HEK293 (cell line): ENCODE data around the gene DOCK9.

Experiments
- CTCF ChIA-PET: fragments of 350-600 bp; formaldehyde crosslinking; extraction: SDS; loops from one replicate; lab custom pipeline; 2021; ENCODE audit warnings: antibody characterized with exemption; lab: Yijun Ruan, JAX
- POLR2A ChIA-PET: fragments of 300-600 bp; formaldehyde crosslinking; extraction: SDS; loops from one replicate; lab custom pipeline; 2020; ENCODE audit warnings: antibody characterized with exemption, inconsistent platforms; lab: Yijun Ruan, JAX
- H3K27ac ChIP-seq: fragments of 200-500 bp; sonication (Bioruptor generic); 2 replicates; pipeline ENCODE4 v1.5.1; 2014; ENCODE audit warnings: low read depth, low read length, control low read depth, inconsistent platforms; ENCODE audit errors: extremely low read depth
- H3K36me3 ChIP-seq, 2 experiments: fragments of 200-500 bp in 1 of 2; sonication (Bioruptor generic) in 1 of 2; 1 replicate in 1 of 2; 2 replicates in 1 of 2; pipeline ENCODE4 v1.5.1; 2014 to 2017; ENCODE audit warnings: inconsistent platforms in 2 of 2, low read length in 2 of 2; ENCODE audit not compliant: control insufficient read depth in 2 of 2, insufficient read depth in 1 of 2
- H3K4me1 ChIP-seq: fragments of 200-500 bp; sonication (Bioruptor generic); 2 replicates; pipeline ENCODE4 v1.5.1; 2014; ENCODE audit warnings: mild to moderate bottlenecking, low read length, inconsistent platforms; ENCODE audit not compliant: control insufficient read depth, insufficient read depth
- H3K4me3 ChIP-seq: 2 replicates; pipeline ENCODE4 v1.5.1; 2011; ENCODE audit warnings: low read depth, mild to moderate bottlenecking, control low read depth, low read length, moderate library complexity
- H3K9me3 ChIP-seq: fragments of 200-500 bp; sonication (Bioruptor generic); 2 replicates; pipeline ENCODE4 v1.5.1; 2014; ENCODE audit warnings: low read depth, low read length, inconsistent platforms; ENCODE audit not compliant: control insufficient read depth, insufficient read depth
- ELK4 ChIP-seq: IDR thresholded peaks from 2 replicates; pipeline ENCODE4 v1.6.1; 2011; ENCODE audit warnings: mild to moderate bottlenecking, low read depth, low read length, borderline replicate concordance
- FEZF1 ChIP-seq: fragments of 450-650 bp; formaldehyde crosslinking; IDR thresholded peaks from 2 replicates; pipeline ENCODE4 v1.5.1; 2016; ENCODE audit warnings: missing biosample characterization, missing genetic modification characterization
- GLIS2 ChIP-seq: fragments of 450-650 bp; formaldehyde crosslinking; IDR thresholded peaks from 2 replicates; pipeline ENCODE4 v1.5.1; 2016; ENCODE audit warnings: missing biosample characterization, missing genetic modification characterization
- KLF17 ChIP-seq: fragments of 450-650 bp; formaldehyde crosslinking; IDR thresholded peaks from 2 replicates; pipeline ENCODE4 v1.5.1; 2016; ENCODE audit warnings: missing biosample characterization, missing genetic modification characterization
- MYNN ChIP-seq: fragments of 450-650 bp; formaldehyde crosslinking; IDR thresholded peaks from 2 replicates; pipeline ENCODE4 v1.5.1; 2016; ENCODE audit warnings: missing biosample characterization, missing genetic modification characterization, borderline replicate concordance
- PBX3 ChIP-seq: sonication (generic); formaldehyde crosslinking; IDR thresholded peaks from 2 replicates; pipeline ENCODE4 v1.8.1; 2022; ENCODE audit warnings: mild to moderate bottlenecking, moderate library complexity, missing genetic modification reagents
- RBAK ChIP-seq: fragments of 450-650 bp; formaldehyde crosslinking; IDR thresholded peaks from 2 replicates; pipeline ENCODE4 v1.5.1; 2016; ENCODE audit warnings: missing biosample characterization, missing genetic modification characterization
- REPIN1 ChIP-seq: fragments of 450-650 bp; formaldehyde crosslinking; IDR thresholded peaks from 2 replicates; pipeline ENCODE4 v1.5.1; 2017; ENCODE audit warnings: missing biosample characterization, missing genetic modification characterization, low read depth
- SCRT1 ChIP-seq: fragments of 450-650 bp; formaldehyde crosslinking; IDR thresholded peaks from 2 replicates; pipeline ENCODE4 v1.5.1; 2016; ENCODE audit warnings: missing biosample characterization, missing genetic modification characterization, borderline replicate concordance
- ZBTB1 ChIP-seq: fragments of 450-650 bp; formaldehyde crosslinking; IDR thresholded peaks from 2 replicates; pipeline ENCODE4 v1.5.1; 2016; ENCODE audit warnings: missing biosample characterization, missing genetic modification characterization
- ZNF133 ChIP-seq: fragments of 450-650 bp; formaldehyde crosslinking; IDR thresholded peaks from 2 replicates; pipeline ENCODE4 v1.5.1; 2016; ENCODE audit warnings: missing biosample characterization, missing genetic modification characterization
- ZNF16 ChIP-seq: fragments of 450-650 bp; formaldehyde crosslinking; IDR thresholded peaks from 2 replicates; pipeline ENCODE4 v1.5.1; 2016; ENCODE audit warnings: low read depth, missing biosample characterization, missing genetic modification characterization
- ZNF175 ChIP-seq: fragments of 450-650 bp; formaldehyde crosslinking; IDR thresholded peaks from 2 replicates; pipeline ENCODE4 v1.5.1; 2016; ENCODE audit warnings: missing biosample characterization, missing genetic modification characterization
- ZNF202 ChIP-seq: fragments of 450-650 bp; formaldehyde crosslinking; IDR thresholded peaks from 2 replicates; pipeline ENCODE4 v1.5.1; 2016; ENCODE audit warnings: missing biosample characterization, missing genetic modification characterization, borderline replicate concordance
- ZNF24 ChIP-seq: fragments of 450-650 bp; formaldehyde crosslinking; IDR thresholded peaks from 2 replicates; pipeline ENCODE4 v1.5.1; 2016; ENCODE audit warnings: missing biosample characterization, missing genetic modification characterization
- ZNF426 ChIP-seq: fragments of 450-650 bp; formaldehyde crosslinking; IDR thresholded peaks from 2 replicates; pipeline ENCODE4 v1.5.1; 2017; ENCODE audit warnings: missing biosample characterization, missing genetic modification characterization, mild to moderate bottlenecking, inconsistent platforms, moderate library complexity
- ZNF514 ChIP-seq: fragments of 450-650 bp; formaldehyde crosslinking; IDR thresholded peaks from 2 replicates; pipeline ENCODE4 v1.5.1; 2016; ENCODE audit warnings: missing biosample characterization, missing genetic modification characterization
- ZNF529 ChIP-seq: fragments of 450-650 bp; formaldehyde crosslinking; IDR thresholded peaks from 2 replicates; pipeline ENCODE4 v1.5.1; 2017; ENCODE audit warnings: missing genetic modification characterization, missing biosample characterization; ENCODE audit not compliant: insufficient replicate concordance
- ZNF530 ChIP-seq: fragments of 450-650 bp; formaldehyde crosslinking; IDR thresholded peaks from 2 replicates; pipeline ENCODE4 v1.5.1; 2016; ENCODE audit warnings: low read depth, missing biosample characterization, missing genetic modification characterization
- ZNF544 ChIP-seq: fragments of 450-650 bp; formaldehyde crosslinking; IDR thresholded peaks from 2 replicates; pipeline ENCODE4 v1.5.0; 2017; ENCODE audit warnings: missing biosample characterization, missing genetic modification characterization
- ZNF558 ChIP-seq: fragments of 450-650 bp; formaldehyde crosslinking; IDR thresholded peaks from 2 replicates; pipeline ENCODE4 v1.5.1; 2016; ENCODE audit warnings: missing biosample characterization, missing genetic modification characterization
- ZNF621 ChIP-seq: fragments of 450-650 bp; formaldehyde crosslinking; IDR thresholded peaks from 2 replicates; pipeline ENCODE4 v1.5.1; 2017; ENCODE audit warnings: missing biosample characterization, missing genetic modification characterization
- ZNF664 ChIP-seq: fragments of 450-650 bp; formaldehyde crosslinking; IDR thresholded peaks from 2 replicates; pipeline ENCODE4 v1.5.1; 2016; ENCODE audit warnings: missing biosample characterization, missing genetic modification characterization
- ZNF837 ChIP-seq: fragments of 450-650 bp; formaldehyde crosslinking; IDR thresholded peaks from 2 replicates; pipeline ENCODE4 v1.5.1; 2016; ENCODE audit warnings: missing biosample characterization, missing genetic modification characterization
- ZSCAN18 ChIP-seq: fragments of 450-650 bp; formaldehyde crosslinking; IDR thresholded peaks from 2 replicates; pipeline ENCODE4 v1.5.1; 2016; ENCODE audit warnings: missing biosample characterization, missing genetic modification characterization
- TF ChIP-seq, protein P1 (sequence below): fragments of 450-650 bp; formaldehyde crosslinking; IDR thresholded peaks from 2 replicates; pipeline ENCODE4 v1.5.1; 2016; ENCODE audit warnings: missing biosample characterization, missing genetic modification characterization
- TF ChIP-seq, protein P2 (sequence below): fragments of 450-650 bp; formaldehyde crosslinking; IDR thresholded peaks from 2 replicates; pipeline ENCODE4 v1.5.1; 2016; ENCODE audit warnings: missing biosample characterization, missing genetic modification characterization, borderline replicate concordance

The DOCK9 gene

DNA sequence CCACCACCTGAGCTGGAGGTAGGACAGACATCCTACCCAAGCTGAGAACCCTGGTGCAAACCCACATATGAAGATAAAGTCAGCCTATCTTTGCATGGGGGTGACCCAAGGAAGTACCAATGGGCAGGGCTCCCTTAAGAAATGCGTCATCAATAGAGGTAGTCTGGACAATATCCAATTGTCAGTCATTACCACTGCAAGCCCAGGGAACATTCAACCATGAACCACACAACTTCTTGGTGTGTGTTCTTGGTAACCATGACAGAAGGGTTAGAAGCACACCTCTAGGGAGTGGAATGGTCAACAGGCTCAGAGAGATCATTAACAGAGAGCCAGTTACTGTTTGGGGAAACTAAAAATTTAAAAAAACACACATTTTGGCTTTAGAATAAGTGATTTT lies 34.7 kb upstream of the DOCK9 start:
- no peaks in the 10 kb centered on the region for H3K4me1 ChIP-seq
- no peak for TF ChIP-seq ZNF202 (tag by site-specific recombination)
- TF ChIP-seq GLIS2 (tag by site-specific recombination) = no peak
- no peak for TF ChIP-seq ELK4
- TF ChIP-seq ZNF16 = no peak
- TF ChIP-seq RBAK = no peak
- TF ChIP-seq ZBTB1 = no peak
- no peak for TF ChIP-seq ZNF544 (tag by site-specific recombination)
- TF ChIP-seq ZNF529 (tag by site-specific recombination) = no peak
- no peak for TF ChIP-seq KLF17 (tag by site-specific recombination)
- TF ChIP-seq ZSCAN18 (tag by site-specific recombination) = no peak
- TF ChIP-seq ZNF24 = no peak
- TF ChIP-seq ZNF514 (tag by site-specific recombination) = no peak
- TF ChIP-seq, protein P1, sequence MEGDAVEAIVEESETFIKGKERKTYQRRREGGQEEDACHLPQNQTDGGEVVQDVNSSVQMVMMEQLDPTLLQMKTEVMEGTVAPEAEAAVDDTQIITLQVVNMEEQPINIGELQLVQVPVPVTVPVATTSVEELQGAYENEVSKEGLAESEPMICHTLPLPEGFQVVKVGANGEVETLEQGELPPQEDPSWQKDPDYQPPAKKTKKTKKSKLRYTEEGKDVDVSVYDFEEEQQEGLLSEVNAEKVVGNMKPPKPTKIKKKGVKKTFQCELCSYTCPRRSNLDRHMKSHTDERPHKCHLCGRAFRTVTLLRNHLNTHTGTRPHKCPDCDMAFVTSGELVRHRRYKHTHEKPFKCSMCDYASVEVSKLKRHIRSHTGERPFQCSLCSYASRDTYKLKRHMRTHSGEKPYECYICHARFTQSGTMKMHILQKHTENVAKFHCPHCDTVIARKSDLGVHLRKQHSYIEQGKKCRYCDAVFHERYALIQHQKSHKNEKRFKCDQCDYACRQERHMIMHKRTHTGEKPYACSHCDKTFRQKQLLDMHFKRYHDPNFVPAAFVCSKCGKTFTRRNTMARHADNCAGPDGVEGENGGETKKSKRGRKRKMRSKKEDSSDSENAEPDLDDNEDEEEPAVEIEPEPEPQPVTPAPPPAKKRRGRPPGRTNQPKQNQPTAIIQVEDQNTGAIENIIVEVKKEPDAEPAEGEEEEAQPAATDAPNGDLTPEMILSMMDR (tag by site-specific recombination) = no peak
- TF ChIP-seq PBX3 (CRISPR knock-in tag) = no peak
- no peaks in the 10 kb centered on the region for H3K9me3 ChIP-seq
- H3K36me3 ChIP-seq = no peaks in the 10 kb centered on the region
- ChIA-PET CTCF (interaction anchor here (0.6 kb wide), 1 partner anchor 251 kb away, joined by 3 read pairs; no protein-coding TSS in a partner anchor), POLR2A (no interaction called here)
- no peak overlapping the region for H3K27ac ChIP-seq
- H3K4me3 ChIP-seq = no peak overlapping the region

DNA sequence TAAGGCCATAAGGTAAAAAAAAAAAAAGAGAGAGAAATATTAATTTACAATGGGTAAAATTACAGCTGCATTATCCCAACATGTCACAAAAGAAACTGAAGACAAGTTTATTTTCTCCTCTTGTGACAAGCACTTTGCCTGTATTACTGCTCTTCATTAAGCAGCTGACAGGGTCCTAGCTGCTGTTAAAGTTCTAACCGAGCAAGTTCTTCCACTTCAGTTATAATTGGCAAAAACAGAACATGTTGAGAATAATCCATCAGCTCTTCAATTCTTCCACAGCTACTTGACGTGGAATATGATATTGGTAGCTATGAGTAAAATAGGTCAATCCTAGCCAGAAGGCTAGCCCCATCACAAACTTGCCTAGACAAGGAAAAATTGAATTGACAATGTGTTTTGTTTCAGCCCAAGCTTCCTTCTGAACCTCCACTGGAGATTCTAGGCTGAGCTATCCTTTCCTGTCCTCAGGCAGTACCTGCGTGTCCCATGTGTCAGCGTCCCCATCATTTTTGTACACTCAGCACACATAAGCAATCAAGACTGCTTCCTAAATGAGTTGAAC lies 32.2 kb upstream of the DOCK9 start:
- ChIA-PET POLR2A (no interaction called here), CTCF (interaction anchor here (0.7 kb wide), 1 partner anchor 150 kb away, joined by 3 read pairs; no protein-coding TSS in a partner anchor)
- Histone ChIP-seq H3K36me3 (no peaks in the 10 kb centered on the region), H3K27ac (no peak overlapping the region), H3K4me3 (no peak overlapping the region), H3K4me1 (peaks cover 4% of the 10 kb centered on the region; the same call in 1 of the 2 replicates), H3K9me3 (no peaks in the 10 kb centered on the region)
- no peak for TF ChIP-seq REPIN1 (tag by site-specific recombination)
- TF ChIP-seq ZNF664 (tag by site-specific recombination) = no peak
- no peak for TF ChIP-seq ZNF426 (tag by site-specific recombination)
- no peak for TF ChIP-seq ZNF133 (tag by site-specific recombination)
- TF ChIP-seq MYNN (tag by site-specific recombination) = no peak
- TF ChIP-seq ZNF175 (tag by site-specific recombination) = no peak
- no peak for TF ChIP-seq ZNF621 (tag by site-specific recombination)
- no peak for TF ChIP-seq ZNF24
- TF ChIP-seq FEZF1 = no peak
- TF ChIP-seq SCRT1 = no peak
- TF ChIP-seq ZNF558 = no peak
- TF ChIP-seq, protein P2, sequence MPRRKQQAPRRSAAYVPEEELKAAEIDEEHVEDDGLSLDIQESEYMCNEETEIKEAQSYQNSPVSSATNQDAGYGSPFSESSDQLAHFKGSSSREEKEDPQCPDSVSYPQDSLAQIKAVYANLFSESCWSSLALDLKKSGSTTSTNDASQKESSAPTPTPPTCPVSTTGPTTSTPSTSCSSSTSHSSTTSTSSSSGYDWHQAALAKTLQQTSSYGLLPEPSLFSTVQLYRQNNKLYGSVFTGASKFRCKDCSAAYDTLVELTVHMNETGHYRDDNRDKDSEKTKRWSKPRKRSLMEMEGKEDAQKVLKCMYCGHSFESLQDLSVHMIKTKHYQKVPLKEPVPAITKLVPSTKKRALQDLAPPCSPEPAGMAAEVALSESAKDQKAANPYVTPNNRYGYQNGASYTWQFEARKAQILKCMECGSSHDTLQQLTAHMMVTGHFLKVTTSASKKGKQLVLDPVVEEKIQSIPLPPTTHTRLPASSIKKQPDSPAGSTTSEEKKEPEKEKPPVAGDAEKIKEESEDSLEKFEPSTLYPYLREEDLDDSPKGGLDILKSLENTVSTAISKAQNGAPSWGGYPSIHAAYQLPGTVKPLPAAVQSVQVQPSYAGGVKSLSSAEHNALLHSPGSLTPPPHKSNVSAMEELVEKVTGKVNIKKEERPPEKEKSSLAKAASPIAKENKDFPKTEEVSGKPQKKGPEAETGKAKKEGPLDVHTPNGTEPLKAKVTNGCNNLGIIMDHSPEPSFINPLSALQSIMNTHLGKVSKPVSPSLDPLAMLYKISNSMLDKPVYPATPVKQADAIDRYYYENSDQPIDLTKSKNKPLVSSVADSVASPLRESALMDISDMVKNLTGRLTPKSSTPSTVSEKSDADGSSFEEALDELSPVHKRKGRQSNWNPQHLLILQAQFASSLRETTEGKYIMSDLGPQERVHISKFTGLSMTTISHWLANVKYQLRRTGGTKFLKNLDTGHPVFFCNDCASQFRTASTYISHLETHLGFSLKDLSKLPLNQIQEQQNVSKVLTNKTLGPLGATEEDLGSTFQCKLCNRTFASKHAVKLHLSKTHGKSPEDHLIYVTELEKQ (tag by site-specific recombination) = no peak
- no peak for TF ChIP-seq ZNF530 (tag by site-specific recombination)
- TF ChIP-seq ZNF837 = no peak
